Panc1 (cell line): ENCODE measurements around the gene NR6A1.

Source experiments
- TF ChIP-seq, protein P1 (sequence below), 2 experiments: IDR thresholded peaks; 2 replicates each; pipeline ENCODE4 v1.6.1; 2011 to 2012; ENCODE audit warnings: low read depth in 2 of 2, control low read depth in 1 of 2, low read length in 1 of 2, mild to moderate bottlenecking in 1 of 2, moderate library complexity in 1 of 2; ENCODE audit not compliant: insufficient read depth in 1 of 2
- TF ChIP-seq, protein P2 (sequence below): fragments of 450-650 bp; IDR thresholded peaks from 2 replicates; pipeline ENCODE4 v1.5.1; 2017; ENCODE audit warnings: mild to moderate bottlenecking

DNA sequence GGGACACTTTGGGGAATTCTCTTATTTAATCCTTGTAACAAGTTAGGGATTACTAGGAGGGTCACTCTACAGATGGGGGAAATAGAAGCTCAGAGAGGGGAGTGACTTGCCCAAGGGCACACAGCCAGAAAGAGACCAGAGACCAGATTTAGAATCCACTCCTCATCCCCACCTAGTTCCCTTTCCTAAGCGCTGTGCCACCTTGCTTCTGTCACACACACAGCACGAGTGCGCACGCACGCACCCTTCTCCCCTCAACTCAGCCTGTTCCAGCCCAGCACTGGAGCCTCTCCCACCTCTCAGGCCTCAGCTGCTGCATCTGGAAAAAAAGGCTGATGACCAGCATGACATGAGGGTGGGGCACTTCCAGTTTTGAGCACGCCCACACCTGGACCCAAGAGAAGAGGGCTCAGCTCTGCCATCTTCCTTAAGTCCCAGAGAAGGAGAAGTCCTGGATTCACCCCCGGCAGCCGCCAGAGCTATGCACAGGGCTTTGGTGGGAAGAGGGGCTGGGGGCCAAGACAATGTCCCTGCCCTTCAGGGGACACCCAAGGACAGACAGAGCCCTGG is 282.4 kb downstream of the NR6A1 start:
- TF ChIP-seq, protein P1, sequence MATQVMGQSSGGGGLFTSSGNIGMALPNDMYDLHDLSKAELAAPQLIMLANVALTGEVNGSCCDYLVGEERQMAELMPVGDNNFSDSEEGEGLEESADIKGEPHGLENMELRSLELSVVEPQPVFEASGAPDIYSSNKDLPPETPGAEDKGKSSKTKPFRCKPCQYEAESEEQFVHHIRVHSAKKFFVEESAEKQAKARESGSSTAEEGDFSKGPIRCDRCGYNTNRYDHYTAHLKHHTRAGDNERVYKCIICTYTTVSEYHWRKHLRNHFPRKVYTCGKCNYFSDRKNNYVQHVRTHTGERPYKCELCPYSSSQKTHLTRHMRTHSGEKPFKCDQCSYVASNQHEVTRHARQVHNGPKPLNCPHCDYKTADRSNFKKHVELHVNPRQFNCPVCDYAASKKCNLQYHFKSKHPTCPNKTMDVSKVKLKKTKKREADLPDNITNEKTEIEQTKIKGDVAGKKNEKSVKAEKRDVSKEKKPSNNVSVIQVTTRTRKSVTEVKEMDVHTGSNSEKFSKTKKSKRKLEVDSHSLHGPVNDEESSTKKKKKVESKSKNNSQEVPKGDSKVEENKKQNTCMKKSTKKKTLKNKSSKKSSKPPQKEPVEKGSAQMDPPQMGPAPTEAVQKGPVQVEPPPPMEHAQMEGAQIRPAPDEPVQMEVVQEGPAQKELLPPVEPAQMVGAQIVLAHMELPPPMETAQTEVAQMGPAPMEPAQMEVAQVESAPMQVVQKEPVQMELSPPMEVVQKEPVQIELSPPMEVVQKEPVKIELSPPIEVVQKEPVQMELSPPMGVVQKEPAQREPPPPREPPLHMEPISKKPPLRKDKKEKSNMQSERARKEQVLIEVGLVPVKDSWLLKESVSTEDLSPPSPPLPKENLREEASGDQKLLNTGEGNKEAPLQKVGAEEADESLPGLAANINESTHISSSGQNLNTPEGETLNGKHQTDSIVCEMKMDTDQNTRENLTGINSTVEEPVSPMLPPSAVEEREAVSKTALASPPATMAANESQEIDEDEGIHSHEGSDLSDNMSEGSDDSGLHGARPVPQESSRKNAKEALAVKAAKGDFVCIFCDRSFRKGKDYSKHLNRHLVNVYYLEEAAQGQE (IDR thresholded peaks at IDR 0.05; ENCODE audit: insufficient read depth in 1 of 2, low read depth in 2 of 2, low read length in 1 of 2): no peak
- TF ChIP-seq, protein P2, sequence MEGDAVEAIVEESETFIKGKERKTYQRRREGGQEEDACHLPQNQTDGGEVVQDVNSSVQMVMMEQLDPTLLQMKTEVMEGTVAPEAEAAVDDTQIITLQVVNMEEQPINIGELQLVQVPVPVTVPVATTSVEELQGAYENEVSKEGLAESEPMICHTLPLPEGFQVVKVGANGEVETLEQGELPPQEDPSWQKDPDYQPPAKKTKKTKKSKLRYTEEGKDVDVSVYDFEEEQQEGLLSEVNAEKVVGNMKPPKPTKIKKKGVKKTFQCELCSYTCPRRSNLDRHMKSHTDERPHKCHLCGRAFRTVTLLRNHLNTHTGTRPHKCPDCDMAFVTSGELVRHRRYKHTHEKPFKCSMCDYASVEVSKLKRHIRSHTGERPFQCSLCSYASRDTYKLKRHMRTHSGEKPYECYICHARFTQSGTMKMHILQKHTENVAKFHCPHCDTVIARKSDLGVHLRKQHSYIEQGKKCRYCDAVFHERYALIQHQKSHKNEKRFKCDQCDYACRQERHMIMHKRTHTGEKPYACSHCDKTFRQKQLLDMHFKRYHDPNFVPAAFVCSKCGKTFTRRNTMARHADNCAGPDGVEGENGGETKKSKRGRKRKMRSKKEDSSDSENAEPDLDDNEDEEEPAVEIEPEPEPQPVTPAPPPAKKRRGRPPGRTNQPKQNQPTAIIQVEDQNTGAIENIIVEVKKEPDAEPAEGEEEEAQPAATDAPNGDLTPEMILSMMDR: no peak
